ENCODE results near the gene NQO2.

DNA sequence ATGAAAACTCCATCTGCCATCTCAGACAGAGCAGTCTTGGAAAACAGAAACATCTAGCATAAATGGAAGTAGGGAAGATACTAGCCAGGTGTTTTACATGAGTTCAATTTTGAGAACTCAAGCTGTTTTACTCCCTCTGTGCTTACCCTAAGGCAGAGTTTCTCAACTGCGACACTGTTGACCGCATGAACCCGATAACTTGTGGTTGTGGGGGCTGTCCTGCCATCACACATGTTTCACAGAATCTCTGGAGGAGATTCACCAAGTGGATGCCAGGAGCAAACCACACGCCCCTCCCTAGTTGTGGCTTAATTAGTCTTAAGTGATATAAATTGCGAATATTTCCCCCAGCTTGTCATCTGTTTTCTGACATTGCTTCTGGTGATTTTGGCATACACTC lies 26.0 kb upstream of the NQO2 start:
- TF ChIP-seq CTCF (IDR thresholded peaks at IDR 0.05) (no peak), POLR2A (IDR thresholded peaks at IDR 0.05) (no peak), POLR2AphosphoS5 (IDR thresholded peaks at IDR 0.05) (no peak)

Measured in prostate gland (tissue), 2 donors.